Nephron (organoid): ENCODE data around the gene RBMS2.

Experiments
- H3K27ac Mint-ChIP-seq, 3 experiments: 2 replicates each; pipeline ENCODE4 v1.8.0; 2020; ENCODE audit warnings: mixed read lengths in 3 of 3, mild to moderate bottlenecking in 2 of 3, moderate library complexity in 1 of 3
- H3K27me3 Mint-ChIP-seq: 2 replicates; pipeline ENCODE4 v1.8.0; 2021; ENCODE audit warnings: low read depth, mild to moderate bottlenecking, moderate library complexity, mixed read lengths
- H3K36me3 Mint-ChIP-seq: 2 replicates; pipeline ENCODE4 v1.8.0; 2020; ENCODE audit warnings: low read depth, mixed read lengths
- H3K4me1 Mint-ChIP-seq: 2 replicates; pipeline ENCODE4 v1.8.0; 2020; ENCODE audit warnings: mixed read lengths
- H3K4me3 Mint-ChIP-seq, 3 experiments: 2 replicates each; pipeline ENCODE4 v1.8.0; 2020; ENCODE audit warnings: mild to moderate bottlenecking in 3 of 3, mixed read lengths in 3 of 3, moderate library complexity in 2 of 3
- H3K9me3 Mint-ChIP-seq: 2 replicates; pipeline ENCODE4 v1.8.0; 2020; ENCODE audit warnings: mixed read lengths
- TF ChIP-seq, protein P1 (sequence below), 3 experiments: fragments of 200-600 bp; sonication (generic); IDR thresholded peaks; one replicate each; pipeline ENCODE4 v1.5.0; 2021; ENCODE audit warnings: antibody characterized with exemption in 3 of 3; ENCODE audit not compliant: unreplicated experiment in 3 of 3

RBMS2 gene

DNA sequence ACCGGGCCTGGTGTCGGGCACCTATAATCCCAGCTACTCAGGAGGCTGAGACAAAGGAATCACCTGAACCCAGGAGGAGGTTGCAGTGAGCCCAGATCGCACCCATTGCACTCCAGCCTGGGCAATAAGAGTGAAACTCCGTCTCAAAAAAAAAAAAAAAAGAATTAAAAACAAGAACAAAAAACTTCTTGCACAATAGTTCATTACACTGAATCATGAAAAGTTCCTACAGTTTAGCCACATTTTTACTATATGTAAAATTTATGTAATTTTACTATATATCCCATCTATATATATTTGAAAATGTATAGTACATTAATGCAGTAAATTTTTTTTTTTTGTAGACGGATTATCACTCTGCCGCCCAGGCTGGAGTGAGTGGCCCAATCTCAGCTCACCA is 119.6 kb downstream of the RBMS2 start:
- no peaks in the 10 kb centered on the region for H3K9me3 Mint-ChIP-seq
- H3K27me3 Mint-ChIP-seq = no peaks in the 10 kb centered on the region
- no peak overlapping the region for H3K27ac Mint-ChIP-seq
- peaks cover 35% of the 10 kb centered on the region for H3K4me1 Mint-ChIP-seq
- no peak overlapping the region for H3K4me3 Mint-ChIP-seq
- peaks cover 76% of the 10 kb centered on the region for H3K36me3 Mint-ChIP-seq
- TF ChIP-seq, protein P1, sequence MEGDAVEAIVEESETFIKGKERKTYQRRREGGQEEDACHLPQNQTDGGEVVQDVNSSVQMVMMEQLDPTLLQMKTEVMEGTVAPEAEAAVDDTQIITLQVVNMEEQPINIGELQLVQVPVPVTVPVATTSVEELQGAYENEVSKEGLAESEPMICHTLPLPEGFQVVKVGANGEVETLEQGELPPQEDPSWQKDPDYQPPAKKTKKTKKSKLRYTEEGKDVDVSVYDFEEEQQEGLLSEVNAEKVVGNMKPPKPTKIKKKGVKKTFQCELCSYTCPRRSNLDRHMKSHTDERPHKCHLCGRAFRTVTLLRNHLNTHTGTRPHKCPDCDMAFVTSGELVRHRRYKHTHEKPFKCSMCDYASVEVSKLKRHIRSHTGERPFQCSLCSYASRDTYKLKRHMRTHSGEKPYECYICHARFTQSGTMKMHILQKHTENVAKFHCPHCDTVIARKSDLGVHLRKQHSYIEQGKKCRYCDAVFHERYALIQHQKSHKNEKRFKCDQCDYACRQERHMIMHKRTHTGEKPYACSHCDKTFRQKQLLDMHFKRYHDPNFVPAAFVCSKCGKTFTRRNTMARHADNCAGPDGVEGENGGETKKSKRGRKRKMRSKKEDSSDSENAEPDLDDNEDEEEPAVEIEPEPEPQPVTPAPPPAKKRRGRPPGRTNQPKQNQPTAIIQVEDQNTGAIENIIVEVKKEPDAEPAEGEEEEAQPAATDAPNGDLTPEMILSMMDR (IDR thresholded peaks at IDR 0.05; ENCODE audit: unreplicated experiment in 3 of 3) = no peak

DNA sequence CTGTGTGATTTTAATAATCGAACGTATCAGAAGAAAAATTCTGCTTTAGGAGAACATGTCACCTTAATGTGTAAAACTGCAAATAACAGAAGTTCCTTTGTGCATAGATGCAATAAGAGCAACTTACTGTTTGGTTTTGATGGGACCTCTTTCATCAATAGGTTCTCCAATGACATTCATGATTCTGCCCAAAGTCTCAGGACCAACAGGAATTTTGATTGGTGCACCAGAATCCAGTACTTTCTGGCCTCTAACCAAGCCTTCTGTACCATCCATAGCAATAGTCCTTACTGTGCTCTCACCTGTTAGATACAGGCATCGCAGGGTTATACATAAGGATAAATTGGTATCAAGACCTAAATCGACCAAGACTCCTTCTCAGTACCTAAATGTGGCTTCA is 123.0 kb downstream of the RBMS2 start:
- H3K36me3 Mint-ChIP-seq = peaks cover 52% of the 10 kb centered on the region
- H3K4me3 Mint-ChIP-seq = peak overlapping the region; percentile 83 to 100 (median 99)
- TF ChIP-seq, protein P1 (IDR thresholded peaks at IDR 0.05; ENCODE audit: unreplicated experiment in 3 of 3) = no peak

DNA sequence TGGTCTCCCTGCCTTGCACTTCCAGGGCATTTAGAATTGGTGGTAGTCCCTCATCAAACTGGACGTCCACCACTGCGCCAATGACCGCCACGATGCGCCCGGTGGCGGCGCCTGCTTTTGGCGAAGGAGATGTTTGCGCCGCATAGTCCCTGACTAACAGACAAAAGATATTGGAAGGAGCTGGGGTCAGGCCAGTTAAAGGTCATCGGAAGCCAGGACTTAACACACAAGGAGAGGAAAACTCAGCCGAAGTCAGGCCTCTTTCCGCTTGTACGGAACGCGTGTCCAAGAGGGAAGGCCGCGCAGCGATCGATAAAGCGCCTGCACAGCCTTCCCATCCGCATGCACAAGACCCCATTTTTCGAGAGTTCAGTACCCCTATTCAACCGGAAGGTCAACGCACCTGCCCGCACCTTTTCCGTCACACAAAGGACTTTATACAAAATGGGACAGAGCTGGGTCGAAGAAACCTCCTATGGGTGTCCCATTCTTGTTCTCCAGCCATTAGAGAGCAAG is 123.6 kb downstream of the RBMS2 start:
- Mint-ChIP-seq H3K36me3 (peaks cover 46% of the 10 kb centered on the region), H3K27me3 (no peaks in the 10 kb centered on the region), H3K4me3 (peak overlapping the region; percentile 83 to 100 (median 99)), H3K4me1 (peaks cover 18% of the 10 kb centered on the region), H3K9me3 (no peaks in the 10 kb centered on the region), H3K27ac (peak overlapping the region; percentile 90 to 98 (median 98))
- TF ChIP-seq, protein P1 (IDR thresholded peaks at IDR 0.05; ENCODE audit: unreplicated experiment in 3 of 3) = no peak

More for the DNA sequence above, 123.0 kb downstream of the RBMS2 start:
- Mint-ChIP-seq H3K9me3 (no peaks in the 10 kb centered on the region), H3K27ac (peak overlapping the region; percentile 90 to 98 (median 98)), H3K4me1 (peaks cover 18% of the 10 kb centered on the region), H3K27me3 (no peaks in the 10 kb centered on the region)
